Measurements from ENCODE around the gene SYT10.
"Not testable (repeated sequence)": the region's sequence is repeated elsewhere in the genome, so short reads cannot be mapped to it uniquely, and the experiment has no call there.

SYT10 gene

GRCh38 chr12:33349791-33350190, 89.8 kb downstream of the SYT10 start:
- Histone ChIP-seq H3K4me3 (ENCODE audit: low read length) (no peak overlapping the region), H3K36me3 (ENCODE audit: control insufficient read depth, low read depth, low read length) (no peaks in the 10 kb centered on the region), H3K27me3 (ENCODE audit: control insufficient read depth, insufficient read depth, low read length) (no peaks in the 10 kb centered on the region), H3K9me3 (ENCODE audit: control insufficient read depth, low read depth, low read length) (no peaks in the 10 kb centered on the region), H3K4me1 (ENCODE audit: control insufficient read depth, low read depth, low read length) (no peaks in the 10 kb centered on the region), H3K9ac (ENCODE audit: low read length) (no peak overlapping the region), H3K27ac (ENCODE audit: low read length) (no peak overlapping the region)

DNA sequence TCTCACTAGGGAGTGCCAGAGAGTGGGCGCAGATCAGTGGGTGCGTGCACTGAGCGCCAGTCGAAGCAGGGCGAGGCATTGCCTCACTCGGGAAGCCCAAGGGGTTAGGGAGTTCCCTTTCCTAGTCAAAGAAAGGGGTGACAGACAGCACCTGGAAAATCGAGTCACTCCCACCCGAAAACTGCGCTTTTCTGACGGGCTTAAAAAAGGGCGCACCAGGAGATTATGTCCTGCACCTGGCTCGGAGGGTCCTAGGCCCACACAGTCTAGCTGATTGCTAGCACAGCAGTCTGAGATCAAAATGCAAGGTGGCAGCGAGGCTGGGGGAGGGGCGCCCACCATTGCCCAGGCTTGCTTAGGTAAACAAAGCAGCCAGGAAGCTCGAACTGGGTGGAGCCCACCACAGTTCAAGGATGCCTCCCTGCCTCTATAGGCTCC, 107.6 kb downstream of the SYT10 start:
- not testable (repeated sequence) for H3K27ac ChIP-seq (ENCODE audit: low read length); H3K27me3 ChIP-seq (ENCODE audit: control insufficient read depth, insufficient read depth, low read length); H3K9ac ChIP-seq (ENCODE audit: low read length); H3K4me1 ChIP-seq (ENCODE audit: control insufficient read depth, low read depth, low read length); H3K36me3 ChIP-seq (ENCODE audit: control insufficient read depth, low read depth, low read length); H3K4me3 ChIP-seq (ENCODE audit: low read length); H3K9me3 ChIP-seq (ENCODE audit: control insufficient read depth, low read depth, low read length)

GRCh38 chr12:33330940-33331339, 108.7 kb downstream of the SYT10 start:
- no peaks in the 10 kb centered on the region for H3K36me3 ChIP-seq (ENCODE audit: control insufficient read depth, low read depth, low read length)
- H3K4me1 ChIP-seq (ENCODE audit: control insufficient read depth, low read depth, low read length), result peaks cover 6% of the 10 kb centered on the region

More at GRCh38 chr12:33330940-33331339, 108.7 kb downstream of the SYT10 start:
- Histone ChIP-seq H3K27me3 (ENCODE audit: control insufficient read depth, insufficient read depth, low read length) (no peaks in the 10 kb centered on the region), H3K27ac (ENCODE audit: low read length) (no peak overlapping the region), H3K9ac (ENCODE audit: low read length) (no peak overlapping the region), H3K4me3 (ENCODE audit: low read length) (no peak overlapping the region), H3K9me3 (ENCODE audit: control insufficient read depth, low read depth, low read length) (no peaks in the 10 kb centered on the region)

Measured in iPS-18a (cell line).